Stimulated activated CD8-positive, alpha-beta memory T cell treated with anti-CD3 and anti-CD28 coated beads, Interleukin-15, amount 100 ng/mL, for 4 hours (primary cell): ENCODE results near the gene DICER1.
"Not testable (repeated sequence)": the region's sequence is repeated elsewhere in the genome, so short reads cannot be mapped to it uniquely, and the experiment has no call there.

Source experiments
- DNase-seq, 2 donors: peaks; one replicate each; pipeline ENCODE4 v3.0.0-alpha.2; 2020; ENCODE audit warnings: low read depth in 2 of 2

DICER1 gene

GRCh38 chr14:95185033-95185766 is 27.9 kb upstream of the DICER1 start:
- no peak for DNase-seq

- no peak for DNase-seq
These were observed 27.1 kb upstream of the DICER1 start for GRCh38 chr14:95184413-95184790.

GRCh38 chr14:95183532-95184412 is 26.4 kb upstream of the DICER1 start:
- no peak for DNase-seq

- DNase-seq: no peak
These were observed 25.8 kb upstream of the DICER1 start for GRCh38 chr14:95183082-95183481.

GRCh38 chr14:95182379-95182778 is 25.1 kb upstream of the DICER1 start:
- DNase-seq: no peak

- no peak for DNase-seq
These were observed 23.8 kb upstream of the DICER1 start for GRCh38 chr14:95180966-95181741.

GRCh38 chr14:95175670-95176069 is 18.3 kb upstream of the DICER1 start:
- not testable (repeated sequence) for DNase-seq

- DNase-seq: no peak
These were observed 17.0 kb upstream of the DICER1 start for GRCh38 chr14:95174184-95174792.

- no peak for DNase-seq
These were observed 16.2 kb upstream of the DICER1 start for GRCh38 chr14:95173518-95173917.

- no peak for DNase-seq
These were observed 9.8 kb upstream of the DICER1 start for GRCh38 chr14:95167177-95167576.

- no peak for DNase-seq
These were observed 8.2 kb upstream of the DICER1 start for GRCh38 chr14:95165517-95165916.

GRCh38 chr14:95164506-95164905 is 7.2 kb upstream of the DICER1 start:
- no peak for DNase-seq

GRCh38 chr14:95163666-95164065 is 6.3 kb upstream of the DICER1 start:
- DNase-seq: no peak

- DNase-seq: no peak
These were observed 5.8 kb upstream of the DICER1 start for GRCh38 chr14:95163132-95163531.

GRCh38 chr14:95162641-95163040 is 5.3 kb upstream of the DICER1 start:
- no peak for DNase-seq

- no peak for DNase-seq
These were observed 342 bp downstream of the DICER1 start for GRCh38 chr14:95157048-95157326.

- DNase-seq: no peak
These were observed 925 bp downstream of the DICER1 start for GRCh38 chr14:95156161-95157047.

- no peak for DNase-seq
These were observed 2.3 kb downstream of the DICER1 start for GRCh38 chr14:95155045-95155444.

- DNase-seq: no peak
These were observed 3.5 kb downstream of the DICER1 start for GRCh38 chr14:95153866-95154265.

- no peak for DNase-seq
These were observed 5.8 kb downstream of the DICER1 start for GRCh38 chr14:95151561-95151960.

- DNase-seq: no peak
These were observed 6.4 kb downstream of the DICER1 start for GRCh38 chr14:95150910-95151309.
